Endothelial cell (in vitro differentiated cells): ENCODE measurements around the gene FCN3. TPM values are rescaled to one million over a fixed set of nuclear protein-coding genes. Genes with fewer than 3 reads are reported as not detected.

Experiments used
- DNase-seq: peaks from one replicate; pipeline ENCODE4 v3.0.0; 2021; ENCODE audit warnings: low spot score
- H3K27ac Mint-ChIP-seq: one replicate; pipeline ENCODE4 v1.8.0; 2021; ENCODE audit warnings: mixed read lengths, inconsistent platforms; ENCODE audit not compliant: unreplicated experiment
- H3K27me3 Mint-ChIP-seq: one replicate; pipeline ENCODE4 v1.8.0; 2021; ENCODE audit warnings: mild to moderate bottlenecking, moderate library complexity, mixed read lengths, inconsistent platforms; ENCODE audit not compliant: unreplicated experiment
- H3K36me3 Mint-ChIP-seq: one replicate; pipeline ENCODE4 v1.8.0; 2021; ENCODE audit warnings: mild to moderate bottlenecking, low read depth, mixed read lengths, inconsistent platforms; ENCODE audit not compliant: unreplicated experiment
- H3K4me1 Mint-ChIP-seq: one replicate; pipeline ENCODE4 v1.8.0; 2021; ENCODE audit warnings: mild to moderate bottlenecking, mixed read lengths, inconsistent platforms; ENCODE audit not compliant: unreplicated experiment
- H3K4me3 Mint-ChIP-seq: one replicate; pipeline ENCODE4 v1.8.0; 2021; ENCODE audit warnings: mild to moderate bottlenecking, mixed read lengths, inconsistent platforms; ENCODE audit not compliant: unreplicated experiment
- H3K9me3 Mint-ChIP-seq: one replicate; pipeline ENCODE4 v1.8.0; 2021; ENCODE audit warnings: mixed read lengths, inconsistent platforms; ENCODE audit not compliant: unreplicated experiment
- total RNA-seq: library from RNA; stranded (reverse); fragmentation: NEBNext Ultra II Directional; extraction: Animal tissue kit (Norgen Biotek cat#: 25700); gene quantifications from one replicate; pipeline ENCODE4 v1.2.1, GENCODE V29; 2021; ENCODE audit not compliant: unreplicated experiment
- TF ChIP-seq, protein P1 (sequence below): fragments of 200-600 bp; sonication (generic); IDR thresholded peaks from one replicate; pipeline ENCODE4 v1.5.0; 2021; ENCODE audit warnings: antibody characterized with exemption; ENCODE audit not compliant: unreplicated experiment

FCN3 gene
- total RNA-seq, 1 donor from 2014 or later: 132 TPM

DNA sequence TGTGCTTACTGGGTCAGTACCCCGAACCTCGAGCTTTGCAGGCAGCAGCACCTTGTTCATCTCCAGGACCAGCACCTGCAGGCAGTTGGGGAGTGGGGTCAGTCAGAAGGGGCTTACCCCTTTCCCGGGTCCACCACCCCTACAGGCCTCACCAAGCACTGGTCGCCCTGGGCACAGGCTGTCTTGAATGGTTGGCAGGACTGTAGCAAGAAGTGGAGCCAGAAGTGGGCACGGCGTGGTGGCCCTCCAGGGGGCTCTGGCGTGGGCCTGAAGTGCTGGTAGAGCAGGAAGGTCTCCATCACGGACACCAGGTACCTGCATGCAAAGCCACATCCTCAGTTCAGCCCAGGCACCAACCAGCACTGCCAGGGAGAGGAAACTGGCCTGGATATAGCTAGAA lies 13.1 kb downstream of the FCN3 start:
- TF ChIP-seq, protein P1, sequence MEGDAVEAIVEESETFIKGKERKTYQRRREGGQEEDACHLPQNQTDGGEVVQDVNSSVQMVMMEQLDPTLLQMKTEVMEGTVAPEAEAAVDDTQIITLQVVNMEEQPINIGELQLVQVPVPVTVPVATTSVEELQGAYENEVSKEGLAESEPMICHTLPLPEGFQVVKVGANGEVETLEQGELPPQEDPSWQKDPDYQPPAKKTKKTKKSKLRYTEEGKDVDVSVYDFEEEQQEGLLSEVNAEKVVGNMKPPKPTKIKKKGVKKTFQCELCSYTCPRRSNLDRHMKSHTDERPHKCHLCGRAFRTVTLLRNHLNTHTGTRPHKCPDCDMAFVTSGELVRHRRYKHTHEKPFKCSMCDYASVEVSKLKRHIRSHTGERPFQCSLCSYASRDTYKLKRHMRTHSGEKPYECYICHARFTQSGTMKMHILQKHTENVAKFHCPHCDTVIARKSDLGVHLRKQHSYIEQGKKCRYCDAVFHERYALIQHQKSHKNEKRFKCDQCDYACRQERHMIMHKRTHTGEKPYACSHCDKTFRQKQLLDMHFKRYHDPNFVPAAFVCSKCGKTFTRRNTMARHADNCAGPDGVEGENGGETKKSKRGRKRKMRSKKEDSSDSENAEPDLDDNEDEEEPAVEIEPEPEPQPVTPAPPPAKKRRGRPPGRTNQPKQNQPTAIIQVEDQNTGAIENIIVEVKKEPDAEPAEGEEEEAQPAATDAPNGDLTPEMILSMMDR: no peak
- Mint-ChIP-seq H3K27ac (no peak overlapping the region), H3K4me3 (no peak overlapping the region), H3K27me3 (peaks cover 23% of the 10 kb centered on the region), H3K9me3 (no peaks in the 10 kb centered on the region), H3K4me1 (peaks cover 18% of the 10 kb centered on the region), H3K36me3 (peaks cover 26% of the 10 kb centered on the region)
- no peak for DNase-seq

DNA sequence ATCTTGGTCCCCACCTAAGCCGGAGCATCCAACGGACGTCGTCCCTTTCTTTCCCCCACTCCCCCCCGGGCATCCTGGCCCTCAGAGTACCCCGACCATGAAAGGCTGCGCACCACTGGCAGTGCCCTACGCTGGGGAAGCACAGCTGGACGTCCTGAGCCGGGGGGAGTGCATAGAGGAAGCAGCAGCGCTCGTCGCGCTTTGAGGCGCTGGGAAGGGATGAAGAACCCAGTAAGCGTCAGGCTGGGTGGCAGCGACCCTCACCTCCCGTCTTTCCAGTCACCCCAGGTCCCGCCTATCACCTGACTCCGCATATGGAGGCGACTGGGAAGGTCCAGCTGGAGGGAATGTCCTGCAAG lies 13.6 kb downstream of the FCN3 start:
- Mint-ChIP-seq H3K36me3 (peaks cover 26% of the 10 kb centered on the region), H3K4me3 (no peak overlapping the region), H3K4me1 (peaks cover 18% of the 10 kb centered on the region), H3K27me3 (peaks cover 23% of the 10 kb centered on the region), H3K27ac (no peak overlapping the region), H3K9me3 (no peaks in the 10 kb centered on the region)
- no peak for DNase-seq
- TF ChIP-seq, protein P1: no peak

DNA sequence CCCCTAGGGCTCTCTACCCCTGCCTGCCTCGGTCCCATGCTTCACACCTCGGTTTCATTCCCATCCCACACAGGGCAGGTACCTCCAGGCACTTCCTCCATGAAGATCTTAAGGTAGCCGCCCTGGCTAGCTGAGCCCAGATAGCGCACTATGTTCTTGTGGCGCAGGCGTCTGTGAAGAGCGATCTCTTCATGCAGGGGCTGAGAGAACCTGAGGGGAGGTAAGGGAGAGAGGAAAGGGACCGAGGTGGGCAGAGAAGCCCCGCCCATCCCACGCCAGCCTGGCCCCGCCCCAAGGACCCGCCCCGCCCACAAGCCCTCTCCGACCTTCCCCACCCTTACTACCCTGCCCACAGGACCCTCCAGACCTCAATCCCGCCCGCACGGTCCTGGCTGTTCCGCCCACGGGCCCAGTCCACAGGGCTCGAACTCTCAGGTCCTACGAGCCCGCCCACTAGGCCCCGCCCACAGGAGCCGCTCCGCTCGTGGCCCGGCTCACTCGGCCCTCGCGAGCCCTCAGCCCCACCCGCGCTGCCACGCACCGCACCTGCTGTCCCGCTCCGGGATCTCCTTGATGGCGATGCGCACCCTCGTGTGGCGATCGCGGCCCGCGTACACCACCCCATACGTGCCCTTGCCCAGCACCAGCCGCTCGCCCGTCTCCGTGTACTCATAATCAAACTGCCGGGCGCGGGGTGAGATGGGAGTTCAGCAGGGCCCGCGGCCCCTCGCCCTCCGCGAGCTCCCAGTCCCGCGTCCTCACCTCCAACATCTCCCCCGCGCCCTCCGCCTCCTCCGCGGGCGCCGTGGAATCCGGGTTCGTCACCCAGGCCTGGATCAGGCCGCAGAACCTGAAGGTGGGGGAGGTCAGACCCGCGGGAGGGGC lies 14.2 kb downstream of the FCN3 start:
- H3K27ac Mint-ChIP-seq: no peak overlapping the region

DNA sequence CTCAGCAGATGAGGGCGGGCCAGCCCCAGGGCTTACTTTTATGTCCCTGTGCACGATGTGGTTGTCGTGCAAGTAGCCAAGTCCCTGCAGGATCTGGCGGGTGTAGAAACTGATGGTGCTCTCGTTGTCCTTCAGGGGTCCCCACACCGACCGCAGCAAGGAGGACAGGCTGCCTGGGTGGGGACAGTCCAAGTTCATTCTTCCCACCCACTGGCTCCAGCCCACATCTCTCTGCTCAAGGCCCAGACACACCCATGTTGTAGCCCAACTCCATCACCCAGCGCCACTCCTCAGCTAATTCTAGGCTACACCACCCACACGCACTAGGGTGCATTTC lies 14.8 kb downstream of the FCN3 start:
- H3K27ac Mint-ChIP-seq: no peak overlapping the region
- no peak for DNase-seq
- H3K27me3 Mint-ChIP-seq: peaks cover 21% of the 10 kb centered on the region
- no peaks in the 10 kb centered on the region for H3K9me3 Mint-ChIP-seq
- peaks cover 12% of the 10 kb centered on the region for H3K4me1 Mint-ChIP-seq
- peak overlapping the region; percentile 87 for H3K4me3 Mint-ChIP-seq
- H3K36me3 Mint-ChIP-seq: peaks cover 32% of the 10 kb centered on the region
- TF ChIP-seq, protein P1: no peak

More for the DNA sequence above, 14.2 kb downstream of the FCN3 start:
- TF ChIP-seq, protein P1: no peak
- Mint-ChIP-seq H3K9me3 (no peaks in the 10 kb centered on the region), H3K36me3 (peaks cover 30% of the 10 kb centered on the region), H3K27me3 (peaks cover 23% of the 10 kb centered on the region), H3K4me1 (peaks cover 18% of the 10 kb centered on the region), H3K4me3 (peak overlapping the region; percentile 87)
- DNase-seq: no peak

DNA sequence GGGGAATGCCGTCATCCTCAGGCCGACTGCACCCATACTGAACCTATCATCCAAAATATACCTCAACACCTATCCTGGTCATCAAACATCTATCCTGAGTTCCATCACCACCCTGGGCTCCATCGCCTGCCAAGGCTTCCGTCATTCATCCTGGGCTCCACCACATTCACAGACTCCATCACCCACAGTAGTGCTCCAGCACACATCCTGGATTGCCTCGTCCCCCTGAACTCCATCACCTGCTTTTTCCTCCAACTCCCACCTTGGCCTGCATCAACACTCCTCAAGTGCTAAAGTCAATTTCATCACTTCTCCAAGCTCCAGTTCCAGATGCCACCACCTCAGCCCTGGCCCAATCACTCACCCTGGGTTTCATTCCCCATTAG lies 15.7 kb downstream of the FCN3 start:
- Mint-ChIP-seq H3K9me3 (no peaks in the 10 kb centered on the region), H3K27me3 (peaks cover 16% of the 10 kb centered on the region), H3K4me1 (peaks cover 4% of the 10 kb centered on the region), H3K4me3 (peak overlapping the region; percentile 87), H3K36me3 (peaks cover 32% of the 10 kb centered on the region), H3K27ac (no peak overlapping the region)
- DNase-seq: no peak
- TF ChIP-seq, protein P1: no peak
